HEK293 (cell line): ENCODE results near the gene DLG2.

ENCODE experiments used
- GLIS2 ChIP-seq: fragments of 450-650 bp; formaldehyde crosslinking; IDR thresholded peaks from 2 replicates; pipeline ENCODE4 v1.5.1; 2016; ENCODE audit warnings: missing biosample characterization, missing genetic modification characterization
- MYNN ChIP-seq: fragments of 450-650 bp; formaldehyde crosslinking; IDR thresholded peaks from 2 replicates; pipeline ENCODE4 v1.5.1; 2016; ENCODE audit warnings: missing biosample characterization, missing genetic modification characterization, borderline replicate concordance
- REST ChIP-seq: fragments of 450-650 bp; formaldehyde crosslinking; IDR thresholded peaks from 2 replicates; pipeline ENCODE4 v1.5.1; 2016; ENCODE audit warnings: missing biosample characterization, missing genetic modification characterization
- TCF7L2 ChIP-seq: IDR thresholded peaks from 2 replicates; pipeline ENCODE4 v1.6.1; 2011; ENCODE audit warnings: low read depth, mild to moderate bottlenecking, inconsistent platforms, low read length, moderate library complexity, borderline replicate concordance
- ZFP37 ChIP-seq: fragments of 450-650 bp; formaldehyde crosslinking; IDR thresholded peaks from 2 replicates; pipeline ENCODE4 v1.5.1; 2016; ENCODE audit warnings: missing biosample characterization, missing genetic modification characterization
- ZNF239 ChIP-seq: fragments of 450-650 bp; formaldehyde crosslinking; IDR thresholded peaks from 2 replicates; pipeline ENCODE4 v1.5.1; 2016; ENCODE audit warnings: missing biosample characterization, missing genetic modification characterization
- ZNF274 ChIP-seq, 2 experiments: fragments of 200-500 bp in 1 of 2; fragments of 450-650 bp in 1 of 2; sonication (Bioruptor generic) in 1 of 2; formaldehyde crosslinking in 1 of 2; IDR thresholded peaks; 2 replicates each; pipeline versions ENCODE4 v1.5.1 to v1.6.1; 2014 to 2016; ENCODE audit warnings: borderline replicate concordance in 1 of 2, inconsistent platforms in 1 of 2, low read length in 1 of 2, missing biosample characterization in 1 of 2, missing genetic modification characterization in 1 of 2
- ZNF398 ChIP-seq: fragments of 450-650 bp; formaldehyde crosslinking; IDR thresholded peaks from 2 replicates; pipeline ENCODE4 v1.5.1; 2017; ENCODE audit warnings: missing biosample characterization, missing genetic modification characterization
- TF ChIP-seq, protein P1 (sequence below): fragments of 450-650 bp; formaldehyde crosslinking; IDR thresholded peaks from 2 replicates; pipeline ENCODE4 v1.5.1; 2016; ENCODE audit warnings: missing biosample characterization, missing genetic modification characterization, low read depth
- TF ChIP-seq, protein P2 (sequence below): fragments of 450-650 bp; formaldehyde crosslinking; IDR thresholded peaks from 2 replicates; pipeline ENCODE4 v1.5.1; 2017; ENCODE audit warnings: missing biosample characterization, missing genetic modification characterization
- TF ChIP-seq, protein P3 (sequence below): fragments of 450-650 bp; formaldehyde crosslinking; IDR thresholded peaks from 2 replicates; pipeline ENCODE4 v1.5.1; 2016; ENCODE audit warnings: missing biosample characterization, missing genetic modification characterization

- TF ChIP-seq ZFP37 (tag by site-specific recombination): no peak
- TF ChIP-seq MYNN (tag by site-specific recombination): no peak
- no peak for TF ChIP-seq ZNF398 (tag by site-specific recombination)
- TF ChIP-seq ZNF274 (IDR thresholded peaks at IDR 0.05; ENCODE audit: low read length): no peak
- no peak for TF ChIP-seq ZNF274 (tag by site-specific recombination; IDR thresholded peaks at IDR 0.05; ENCODE audit: borderline replicate concordance)
- TF ChIP-seq, protein P1, sequence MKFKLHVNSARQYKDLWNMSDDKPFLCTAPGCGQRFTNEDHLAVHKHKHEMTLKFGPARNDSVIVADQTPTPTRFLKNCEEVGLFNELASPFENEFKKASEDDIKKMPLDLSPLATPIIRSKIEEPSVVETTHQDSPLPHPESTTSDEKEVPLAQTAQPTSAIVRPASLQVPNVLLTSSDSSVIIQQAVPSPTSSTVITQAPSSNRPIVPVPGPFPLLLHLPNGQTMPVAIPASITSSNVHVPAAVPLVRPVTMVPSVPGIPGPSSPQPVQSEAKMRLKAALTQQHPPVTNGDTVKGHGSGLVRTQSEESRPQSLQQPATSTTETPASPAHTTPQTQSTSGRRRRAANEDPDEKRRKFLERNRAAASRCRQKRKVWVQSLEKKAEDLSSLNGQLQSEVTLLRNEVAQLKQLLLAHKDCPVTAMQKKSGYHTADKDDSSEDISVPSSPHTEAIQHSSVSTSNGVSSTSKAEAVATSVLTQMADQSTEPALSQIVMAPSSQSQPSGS (tag by site-specific recombination): no peak
- TF ChIP-seq, protein P2, sequence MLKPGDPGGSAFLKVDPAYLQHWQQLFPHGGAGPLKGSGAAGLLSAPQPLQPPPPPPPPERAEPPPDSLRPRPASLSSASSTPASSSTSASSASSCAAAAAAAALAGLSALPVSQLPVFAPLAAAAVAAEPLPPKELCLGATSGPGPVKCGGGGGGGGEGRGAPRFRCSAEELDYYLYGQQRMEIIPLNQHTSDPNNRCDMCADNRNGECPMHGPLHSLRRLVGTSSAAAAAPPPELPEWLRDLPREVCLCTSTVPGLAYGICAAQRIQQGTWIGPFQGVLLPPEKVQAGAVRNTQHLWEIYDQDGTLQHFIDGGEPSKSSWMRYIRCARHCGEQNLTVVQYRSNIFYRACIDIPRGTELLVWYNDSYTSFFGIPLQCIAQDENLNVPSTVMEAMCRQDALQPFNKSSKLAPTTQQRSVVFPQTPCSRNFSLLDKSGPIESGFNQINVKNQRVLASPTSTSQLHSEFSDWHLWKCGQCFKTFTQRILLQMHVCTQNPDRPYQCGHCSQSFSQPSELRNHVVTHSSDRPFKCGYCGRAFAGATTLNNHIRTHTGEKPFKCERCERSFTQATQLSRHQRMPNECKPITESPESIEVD (tag by site-specific recombination): no peak
- TF ChIP-seq, protein P3, sequence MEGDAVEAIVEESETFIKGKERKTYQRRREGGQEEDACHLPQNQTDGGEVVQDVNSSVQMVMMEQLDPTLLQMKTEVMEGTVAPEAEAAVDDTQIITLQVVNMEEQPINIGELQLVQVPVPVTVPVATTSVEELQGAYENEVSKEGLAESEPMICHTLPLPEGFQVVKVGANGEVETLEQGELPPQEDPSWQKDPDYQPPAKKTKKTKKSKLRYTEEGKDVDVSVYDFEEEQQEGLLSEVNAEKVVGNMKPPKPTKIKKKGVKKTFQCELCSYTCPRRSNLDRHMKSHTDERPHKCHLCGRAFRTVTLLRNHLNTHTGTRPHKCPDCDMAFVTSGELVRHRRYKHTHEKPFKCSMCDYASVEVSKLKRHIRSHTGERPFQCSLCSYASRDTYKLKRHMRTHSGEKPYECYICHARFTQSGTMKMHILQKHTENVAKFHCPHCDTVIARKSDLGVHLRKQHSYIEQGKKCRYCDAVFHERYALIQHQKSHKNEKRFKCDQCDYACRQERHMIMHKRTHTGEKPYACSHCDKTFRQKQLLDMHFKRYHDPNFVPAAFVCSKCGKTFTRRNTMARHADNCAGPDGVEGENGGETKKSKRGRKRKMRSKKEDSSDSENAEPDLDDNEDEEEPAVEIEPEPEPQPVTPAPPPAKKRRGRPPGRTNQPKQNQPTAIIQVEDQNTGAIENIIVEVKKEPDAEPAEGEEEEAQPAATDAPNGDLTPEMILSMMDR: no peak
- no peak for TF ChIP-seq TCF7L2
- TF ChIP-seq REST (tag by site-specific recombination): no peak
- no peak for TF ChIP-seq GLIS2 (tag by site-specific recombination)
- TF ChIP-seq ZNF239: no peak
Observed at GRCh38 chr11:85123752-85124231, 503.4 kb downstream of the DLG2 start.
